Spleen (tissue), 11 donors: ENCODE data around the gene SLCO4C1. TPM values are rescaled to one million over a fixed set of nuclear protein-coding genes. Genes with fewer than 3 reads are reported as not detected.

ENCODE experiments used
- DNase-seq: peaks from one replicate; pipeline ENCODE4 v3.0.0-alpha.2; 2020
- H3K27ac ChIP-seq, 8 donors: fragments of 200-600 bp; sonication (generic) in 7 of 8; 1 replicate in 4 of 8; 2 replicates in 4 of 8; pipeline versions ENCODE4 v1.5.0 to v1.8.0; 2016 to 2021; ENCODE audit warnings: inconsistent platforms in 4 of 8, mild to moderate bottlenecking in 4 of 8, moderate library complexity in 1 of 8
- H3K27me3 ChIP-seq, 7 donors: fragments of 200-600 bp; sonication (generic) in 6 of 7; replicated peaks in 1 of 7; 1 replicate in 4 of 7; 2 replicates in 3 of 7; pipeline versions ENCODE4 v1.5.0 to v1.8.0; 2016 to 2021; ENCODE audit warnings: inconsistent platforms in 3 of 7, mild to moderate bottlenecking in 1 of 7
- H3K36me3 ChIP-seq, 6 donors: fragments of 200-600 bp; sonication (generic) in 5 of 6; 1 replicate in 4 of 6; 2 replicates in 2 of 6; pipeline versions ENCODE4 v1.5.0 to v1.8.0; 2016 to 2021; ENCODE audit warnings: inconsistent platforms in 2 of 6
- H3K4me1 ChIP-seq, 6 donors: fragments of 200-600 bp; sonication (generic) in 5 of 6; 1 replicate in 3 of 6; 2 replicates in 3 of 6; pipeline versions ENCODE4 v1.5.0 to v1.8.0; 2016 to 2021; ENCODE audit warnings: inconsistent platforms in 3 of 6
- H3K4me3 ChIP-seq, 8 donors: fragments of 200-600 bp; sonication (generic) in 7 of 8; 1 replicate in 4 of 8; 2 replicates in 4 of 8; pipeline versions ENCODE4 v1.5.0 to v1.8.0; 2016 to 2021; ENCODE audit warnings: inconsistent platforms in 4 of 8, mild to moderate bottlenecking in 4 of 8, moderate library complexity in 2 of 8
- H3K9me3 ChIP-seq, 8 donors: fragments of 200-600 bp; sonication (generic) in 7 of 8; 1 replicate in 4 of 8; 2 replicates in 4 of 8; pipeline versions ENCODE4 v1.5.0 to v1.8.0; 2016 to 2021; ENCODE audit warnings: inconsistent platforms in 4 of 8
- POLR2A ChIP-seq, 3 donors: fragments of 450-650 bp; IDR thresholded peaks; one replicate each; pipeline ENCODE4 v1.5.1; 2017; ENCODE audit warnings: antibody characterized with exemption in 3 of 3, mild to moderate bottlenecking in 1 of 3
- POLR2AphosphoS5 ChIP-seq, 3 donors: sonication (generic); formaldehyde crosslinking; IDR thresholded peaks; one replicate each; pipeline ENCODE4 v1.5.1; 2017; ENCODE audit warnings: antibody characterized with exemption in 3 of 3
- WGBS, 5 donors: extraction: QIAGEN DNeasy Blood & Tissue Kit in 3 of 5; methylation state at CpG; one replicate each; pipeline versions ENCODE4 v1.1.5 to v1.1.7; 2013 to 2018; 5-methylcytosine and 5-hydroxymethylcytosine counted together
- intact Hi-C: fragments of 100-400 bp; cut with DNase I; formaldehyde crosslinking; loops from one replicate; pipeline ENCODE4 v1.15.0; 2023; ENCODE audit warnings: low total_unique reads
- polyA plus RNA-seq, 3 donors: library from polyadenylated mRNA; stranded (reverse); fragments of 200-250 nt; gene quantifications; one replicate each; pipeline ENCODE4 v1.2.1, GENCODE V29; 2013
- total RNA-seq, 7 donors: library from RNA; depleted of rRNA in 3 of 7; stranded (reverse); fragments of >200 nt in 3 of 7; fragmentation: NEBNext Ultra II Directional in 4 of 7; extraction: Animal tissue kit (Norgen Biotek cat#: 25700) in 4 of 7; gene quantifications; one replicate each; pipeline versions ENCODE4 v1.1.0 to v1.2.1, GENCODE V29; 2016 to 2021
- TF ChIP-seq, protein P1 (sequence below), 11 experiments: fragments of 200-600 bp in 7 of 11; fragments of 450-650 bp in 4 of 11; sonication (generic) in 4 of 11; IDR thresholded peaks in 8 of 11; conservative IDR thresholded peaks in 3 of 11; 1 replicate in 7 of 11; 2 replicates in 4 of 11; pipeline versions ENCODE4 v1.4.0 to v1.8.0; 2016 to 2021; ENCODE audit warnings: antibody characterized with exemption in 11 of 11, inconsistent platforms in 4 of 11, mild to moderate bottlenecking in 1 of 11
- donor health status: healthy with polysubstance abuse.
- donor health status: DM: no; HTN: no; CAD: no; lungs with moderate emphysema.
- donor health status: DM: no; HTN: no; CAD: no.
- donor health status: Bipolar disorder and iron deficiency.
- donor health status: healthy.
- donor health status: DM: no; HTN: no; CAD: no.
- donor health status: DM: yes; HTN: yes; CAD: no.

The SLCO4C1 gene
- total and polyA plus RNA-seq, 10 donors: 0.06 to 6.6 (median 2.3) TPM

DNA sequence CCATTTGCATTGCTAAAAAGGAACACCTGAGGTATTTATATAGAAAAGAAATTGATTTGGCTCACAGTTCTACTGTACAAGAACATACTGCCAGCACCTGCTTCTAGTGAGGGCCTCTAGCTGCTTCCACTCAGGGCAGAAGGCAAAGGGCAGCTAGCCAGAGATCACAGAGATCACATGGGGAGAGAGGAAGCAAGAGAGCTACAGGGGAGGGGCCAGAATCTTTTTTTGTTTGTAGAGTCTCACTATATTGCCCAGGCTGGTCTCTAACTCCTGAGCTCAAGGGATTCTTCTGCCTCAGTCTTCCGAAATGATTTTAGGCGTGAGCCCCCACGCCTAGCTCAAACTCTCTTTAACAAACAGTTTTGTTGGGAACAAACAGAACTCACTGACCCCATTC lies 6.1 kb downstream of the SLCO4C1 start:
- no peaks in the 10 kb centered on the region for H3K9me3 ChIP-seq
- H3K4me3 ChIP-seq: no peak overlapping the region
- peaks cover 0 to 5% (median 0%) of the 10 kb centered on the region in 7 donors for H3K27me3 ChIP-seq
- no peak overlapping the region for H3K27ac ChIP-seq
- 92 to 100% (median 97%) methylated on average over 3 of the region's 3 CpGs for WGBS, 5 donors
- no peak for DNase-seq
- TF ChIP-seq, protein P1, sequence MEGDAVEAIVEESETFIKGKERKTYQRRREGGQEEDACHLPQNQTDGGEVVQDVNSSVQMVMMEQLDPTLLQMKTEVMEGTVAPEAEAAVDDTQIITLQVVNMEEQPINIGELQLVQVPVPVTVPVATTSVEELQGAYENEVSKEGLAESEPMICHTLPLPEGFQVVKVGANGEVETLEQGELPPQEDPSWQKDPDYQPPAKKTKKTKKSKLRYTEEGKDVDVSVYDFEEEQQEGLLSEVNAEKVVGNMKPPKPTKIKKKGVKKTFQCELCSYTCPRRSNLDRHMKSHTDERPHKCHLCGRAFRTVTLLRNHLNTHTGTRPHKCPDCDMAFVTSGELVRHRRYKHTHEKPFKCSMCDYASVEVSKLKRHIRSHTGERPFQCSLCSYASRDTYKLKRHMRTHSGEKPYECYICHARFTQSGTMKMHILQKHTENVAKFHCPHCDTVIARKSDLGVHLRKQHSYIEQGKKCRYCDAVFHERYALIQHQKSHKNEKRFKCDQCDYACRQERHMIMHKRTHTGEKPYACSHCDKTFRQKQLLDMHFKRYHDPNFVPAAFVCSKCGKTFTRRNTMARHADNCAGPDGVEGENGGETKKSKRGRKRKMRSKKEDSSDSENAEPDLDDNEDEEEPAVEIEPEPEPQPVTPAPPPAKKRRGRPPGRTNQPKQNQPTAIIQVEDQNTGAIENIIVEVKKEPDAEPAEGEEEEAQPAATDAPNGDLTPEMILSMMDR (IDR thresholded peaks at IDR 0.05 in 8 of 11, conservative IDR thresholded peaks at IDR 0.05 in 3 of 11): no peak
- TF ChIP-seq POLR2AphosphoS5 (IDR thresholded peaks at IDR 0.05): no peak
- no peak for TF ChIP-seq POLR2A (IDR thresholded peaks at IDR 0.05)
- H3K4me1 ChIP-seq: peaks cover 0 to 46% (median 8%) of the 10 kb centered on the region in 6 donors
- intact Hi-C loops: no loop called here
- no peaks in the 10 kb centered on the region for H3K36me3 ChIP-seq

DNA sequence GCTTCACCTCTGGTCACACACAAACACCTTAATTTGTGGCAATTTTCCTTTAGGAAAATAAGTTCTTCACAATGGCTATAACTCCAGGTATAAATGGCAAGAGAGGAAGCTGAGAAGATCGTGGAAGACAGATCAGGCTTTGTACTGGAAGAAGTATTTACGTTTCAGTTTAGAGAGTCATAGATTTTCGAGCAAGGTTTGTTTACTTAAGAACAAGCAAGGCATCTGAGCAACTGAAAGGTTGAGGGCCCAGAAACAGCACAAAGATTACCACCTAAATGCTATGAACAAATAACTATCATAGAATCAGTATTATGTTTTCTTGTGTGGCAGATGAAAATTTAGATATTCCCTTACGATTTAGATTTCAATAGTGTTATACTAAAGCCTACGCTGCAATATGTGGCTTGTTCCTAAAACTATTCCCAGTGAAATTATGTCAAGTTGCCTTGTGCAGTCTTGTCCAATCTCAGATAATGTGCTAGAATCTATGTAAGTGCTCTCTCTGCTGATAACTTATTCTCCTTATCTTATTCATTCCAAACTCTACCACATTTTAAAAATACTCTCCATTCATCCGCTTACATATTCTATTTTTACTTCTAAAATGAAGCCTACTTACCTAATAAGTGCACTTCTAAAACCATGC lies 6.7 kb downstream of the SLCO4C1 start:
- intact Hi-C loops: no loop called here
- TF ChIP-seq POLR2A (IDR thresholded peaks at IDR 0.05) (no peak), POLR2AphosphoS5 (IDR thresholded peaks at IDR 0.05) (no peak)
- TF ChIP-seq, protein P1 (IDR thresholded peaks at IDR 0.05 in 8 of 11, conservative IDR thresholded peaks at IDR 0.05 in 3 of 11): no peak
- H3K27me3 ChIP-seq: no peaks in the 10 kb centered on the region

DNA sequence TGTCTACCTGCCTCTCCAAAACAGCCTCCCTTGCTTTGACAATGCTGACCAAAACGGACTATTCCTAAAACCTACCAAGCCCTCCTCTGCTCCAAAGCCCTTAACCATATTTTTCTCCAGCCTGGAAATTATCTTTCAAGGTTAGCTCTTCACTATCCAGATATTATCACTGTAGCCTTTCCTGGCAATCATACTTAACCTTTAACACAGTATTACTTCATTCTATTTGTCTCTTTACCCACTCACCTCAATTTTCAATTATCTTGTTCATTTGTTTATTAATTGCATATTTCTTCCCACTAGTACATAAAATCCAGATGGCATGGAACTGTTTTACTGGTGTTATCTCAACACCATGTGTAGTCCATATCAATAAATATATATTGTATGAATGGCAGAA lies 7.5 kb downstream of the SLCO4C1 start:
- no peak for DNase-seq
- Histone ChIP-seq H3K4me1 (peaks cover 0 to 49% (median 7%) of the 10 kb centered on the region in 6 donors), H3K36me3 (no peaks in the 10 kb centered on the region), H3K4me3 (no peak overlapping the region), H3K27me3 (no peaks in the 10 kb centered on the region), H3K27ac (no peak overlapping the region), H3K9me3 (no peaks in the 10 kb centered on the region)
- intact Hi-C loops: no loop called here
- WGBS, 5 donors: 64 to 79% (median 71%) methylated on average over 1 of the region's 1 CpG
- TF ChIP-seq POLR2A (IDR thresholded peaks at IDR 0.05) (no peak), POLR2AphosphoS5 (IDR thresholded peaks at IDR 0.05) (no peak)
- TF ChIP-seq, protein P1 (IDR thresholded peaks at IDR 0.05 in 8 of 11, conservative IDR thresholded peaks at IDR 0.05 in 3 of 11): no peak

More for the DNA sequence above, 6.7 kb downstream of the SLCO4C1 start:
- Histone ChIP-seq H3K4me1 (peaks cover 0 to 46% (median 7%) of the 10 kb centered on the region in 6 donors), H3K9me3 (no peaks in the 10 kb centered on the region), H3K27ac (no peak overlapping the region), H3K4me3 (no peak overlapping the region), H3K36me3 (no peaks in the 10 kb centered on the region)
- 81 to 93% (median 85%) methylated on average over 6 of the region's 6 CpGs for WGBS, 5 donors
- no peak for DNase-seq

DNA sequence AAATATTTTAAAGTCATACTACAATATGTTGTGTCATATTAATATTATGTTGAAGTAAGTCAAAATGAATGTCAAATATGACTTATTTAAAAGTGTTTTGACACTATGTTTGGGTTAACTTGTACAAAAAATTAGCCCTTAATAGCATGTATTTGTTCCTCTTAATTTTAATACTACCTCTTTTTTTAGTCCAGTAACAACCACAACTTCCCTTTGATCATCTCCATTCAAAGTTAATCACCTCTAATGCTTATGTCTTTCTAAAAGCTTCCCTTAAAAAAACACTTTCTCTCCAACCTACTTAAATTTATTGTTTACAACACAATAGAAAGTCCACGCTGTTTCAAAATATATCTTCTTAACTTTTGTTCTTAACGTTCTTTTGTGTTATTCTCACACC lies 9.6 kb downstream of the SLCO4C1 start:
- peak overlapping the region in 2 of 8 donors; percentile 16 to 24 for H3K27ac ChIP-seq
- WGBS, 5 donors: 37 to 73% (median 64%) methylated on average over 2 of the region's 2 CpGs
- H3K27me3 ChIP-seq: no peaks in the 10 kb centered on the region
- intact Hi-C loops: no loop called here
- no peaks in the 10 kb centered on the region for H3K9me3 ChIP-seq
- H3K4me3 ChIP-seq: no peak overlapping the region
- peaks cover 0 to 60% (median 8%) of the 10 kb centered on the region in 6 donors for H3K4me1 ChIP-seq
- DNase-seq: no peak
- TF ChIP-seq POLR2A (IDR thresholded peaks at IDR 0.05) (no peak), POLR2AphosphoS5 (IDR thresholded peaks at IDR 0.05) (no peak)
- TF ChIP-seq, protein P1 (IDR thresholded peaks at IDR 0.05 in 8 of 11, conservative IDR thresholded peaks at IDR 0.05 in 3 of 11): no peak
- no peaks in the 10 kb centered on the region for H3K36me3 ChIP-seq
